Ectodermal cell (in vitro differentiated cells): ENCODE measurements around the gene LMNB1.

Experiments
- H3K27ac ChIP-seq: 2 replicates; pipeline ENCODE4 v1.7.0; 2013; ENCODE audit warnings: mild to moderate bottlenecking, low read depth, low read length; ENCODE audit not compliant: insufficient read depth, poor library complexity, severe bottlenecking
- H3K27me3 ChIP-seq: 2 replicates; pipeline ENCODE4 v1.7.0; 2013; ENCODE audit warnings: mild to moderate bottlenecking, low read length; ENCODE audit not compliant: insufficient read depth, control insufficient read depth, poor library complexity, severe bottlenecking
- H3K36me3 ChIP-seq: one replicate; pipeline ENCODE4 v1.7.0; 2013; ENCODE audit warnings: low read length; ENCODE audit not compliant: control insufficient read depth, insufficient read depth
- H3K4me1 ChIP-seq: one replicate; pipeline ENCODE4 v1.7.0; 2013; ENCODE audit warnings: low read length; ENCODE audit not compliant: control insufficient read depth, insufficient read depth
- H3K4me3 ChIP-seq: 2 replicates; pipeline ENCODE4 v1.7.0; 2013; ENCODE audit warnings: low read depth, low read length, control low read depth; ENCODE audit not compliant: insufficient read depth
- H3K9me3 ChIP-seq: 2 replicates; pipeline ENCODE4 v1.7.0; 2013; ENCODE audit warnings: mild to moderate bottlenecking, low read length, moderate library complexity; ENCODE audit not compliant: control insufficient read depth
- WGBS, 2 experiments: methylation state at CpG; one replicate each; pipeline ENCODE4 v1.1.7; 2013; ENCODE audit warnings: missing lambda C conversion rate in 2 of 2; 5-methylcytosine and 5-hydroxymethylcytosine counted together

The LMNB1 gene

DNA sequence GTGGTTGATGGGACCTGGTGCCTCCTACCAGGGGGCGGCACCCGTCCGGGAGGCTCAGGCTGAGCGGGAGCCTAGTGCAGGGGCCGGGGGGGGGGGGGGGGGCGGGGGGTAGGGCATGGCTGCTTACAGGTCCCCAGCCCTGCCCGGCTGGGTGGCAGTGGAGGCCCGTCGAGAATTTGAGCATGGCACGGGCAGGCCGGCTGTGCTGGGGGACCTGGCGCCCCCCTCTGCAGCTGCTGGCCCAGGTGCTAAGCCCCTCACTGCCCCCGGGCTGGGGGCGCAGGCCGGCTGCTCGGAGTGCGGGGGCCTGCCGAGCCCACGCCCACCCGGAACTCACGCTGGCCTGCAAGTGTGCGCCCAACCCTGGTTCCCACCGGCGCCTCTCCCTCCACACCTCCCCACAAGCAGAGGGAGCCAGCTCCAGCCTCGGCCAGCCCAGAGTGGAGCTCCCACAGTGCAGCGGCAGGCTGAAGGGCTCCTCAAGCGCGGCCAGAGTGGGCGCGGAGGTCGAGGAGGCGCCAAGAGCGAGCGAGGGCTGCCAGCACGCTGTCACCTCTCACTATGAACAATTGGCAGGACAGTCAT lies 77.7 kb downstream of the LMNB1 start:
- H3K27me3 ChIP-seq = no peaks in the 10 kb centered on the region
- no peaks in the 10 kb centered on the region for H3K9me3 ChIP-seq
- H3K27ac ChIP-seq = no peak overlapping the region
- WGBS, 2 experiments = 95 to 97% methylated on average over 32 to 34 of the region's 35 CpGs
- H3K4me1 ChIP-seq = peaks cover 5% of the 10 kb centered on the region
- no peaks in the 10 kb centered on the region for H3K36me3 ChIP-seq
- no peak overlapping the region for H3K4me3 ChIP-seq

GRCh38 chr5:126855266-126855665 lies 78.3 kb downstream of the LMNB1 start:
- no peaks in the 10 kb centered on the region for H3K27me3 ChIP-seq
- H3K4me1 ChIP-seq = peaks cover 5% of the 10 kb centered on the region
- H3K36me3 ChIP-seq = no peaks in the 10 kb centered on the region
- no peak overlapping the region for H3K27ac ChIP-seq
- 90 to 92% methylated on average over 8 of the region's 8 CpGs for WGBS, 2 experiments
- no peak overlapping the region for H3K4me3 ChIP-seq
- H3K9me3 ChIP-seq = no peaks in the 10 kb centered on the region

DNA sequence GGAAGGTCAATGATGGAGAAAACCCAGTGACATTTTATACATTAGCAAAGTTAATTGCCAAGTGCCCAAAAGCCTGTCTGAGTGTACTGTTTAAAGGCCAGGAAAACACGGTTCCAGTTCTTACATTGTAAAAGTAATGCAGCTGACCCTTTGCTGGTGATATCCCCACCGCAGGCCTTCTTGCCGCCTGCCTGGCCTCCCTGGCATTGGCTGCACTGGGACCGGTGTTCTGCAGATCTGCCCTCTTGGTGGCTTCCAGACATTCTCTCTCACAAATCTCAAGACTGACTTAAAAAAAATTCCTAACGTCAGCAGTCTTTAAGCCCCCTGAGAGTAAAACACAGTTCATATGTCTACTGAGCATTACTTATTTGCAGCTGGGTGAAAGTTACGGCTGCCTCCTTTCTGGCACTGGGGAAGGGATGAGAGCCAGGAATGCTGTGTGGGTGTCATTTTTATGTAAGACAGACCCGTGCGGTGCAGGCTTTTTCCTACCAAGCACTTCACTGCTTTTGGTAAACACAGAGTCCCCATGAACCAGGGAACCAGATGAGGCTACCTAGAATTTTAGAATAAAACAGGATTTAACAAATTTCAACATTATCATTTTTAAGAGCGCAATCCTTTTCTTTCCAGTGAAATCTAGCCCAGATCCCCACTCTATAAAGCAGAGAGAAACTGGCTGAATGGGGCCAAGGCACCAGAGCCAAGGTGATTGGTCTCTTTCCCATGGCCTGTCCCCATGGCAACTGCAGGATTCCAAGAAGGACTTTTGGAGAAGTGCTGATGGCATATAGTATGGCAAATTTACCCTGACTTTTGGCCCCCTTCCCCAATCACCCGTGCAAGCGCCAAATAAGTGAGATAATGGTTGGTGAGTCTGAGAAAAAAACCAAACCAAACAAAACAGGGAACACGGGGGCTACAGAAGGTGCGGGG lies 80.8 kb downstream of the LMNB1 start:
- Histone ChIP-seq H3K4me1 (peaks cover 5% of the 10 kb centered on the region), H3K27ac (peak overlapping the region; percentile 26), H3K9me3 (no peaks in the 10 kb centered on the region), H3K27me3 (no peaks in the 10 kb centered on the region), H3K36me3 (no peaks in the 10 kb centered on the region), H3K4me3 (no peak overlapping the region)
- WGBS, 2 experiments = 88 to 90% methylated on average over 13 of the region's 13 CpGs

GRCh38 chr5:126858441-126858840 lies 81.5 kb downstream of the LMNB1 start:
- Histone ChIP-seq H3K36me3 (no peaks in the 10 kb centered on the region), H3K27me3 (no peaks in the 10 kb centered on the region), H3K27ac (no peak overlapping the region), H3K4me3 (no peak overlapping the region), H3K9me3 (no peaks in the 10 kb centered on the region), H3K4me1 (peaks cover 5% of the 10 kb centered on the region)
- WGBS, 2 experiments = 79 to 83% methylated on average over 11 of the region's 11 CpGs

- Histone ChIP-seq H3K36me3 (no peaks in the 10 kb centered on the region), H3K9me3 (no peaks in the 10 kb centered on the region), H3K4me3 (no peak overlapping the region), H3K27me3 (no peaks in the 10 kb centered on the region), H3K4me1 (no peaks in the 10 kb centered on the region), H3K27ac (no peak overlapping the region)
- WGBS, 2 experiments = 96 to 99% methylated on average over 3 of the region's 4 CpGs
Measured at GRCh38 chr5:126863402-126863801, 86.5 kb downstream of the LMNB1 start.

GRCh38 chr5:126864042-126864688 lies 87.2 kb downstream of the LMNB1 start:
- H3K4me1 ChIP-seq = no peaks in the 10 kb centered on the region
- no peak overlapping the region for H3K4me3 ChIP-seq
- H3K36me3 ChIP-seq = no peaks in the 10 kb centered on the region
- H3K27ac ChIP-seq = no peak overlapping the region
- H3K27me3 ChIP-seq = no peaks in the 10 kb centered on the region
- H3K9me3 ChIP-seq = no peaks in the 10 kb centered on the region
- WGBS, 2 experiments = 94 to 97% methylated on average over 22 of the region's 22 CpGs

GRCh38 chr5:126865299-126865698 lies 88.4 kb downstream of the LMNB1 start:
- Histone ChIP-seq H3K9me3 (no peaks in the 10 kb centered on the region), H3K4me1 (no peaks in the 10 kb centered on the region), H3K36me3 (no peaks in the 10 kb centered on the region), H3K27ac (no peak overlapping the region), H3K27me3 (no peaks in the 10 kb centered on the region), H3K4me3 (no peak overlapping the region)
- 93% methylated on average over 3 of the region's 3 CpGs for WGBS, 2 experiments

- no peak overlapping the region for H3K27ac ChIP-seq
- 95% methylated on average over 7 of the region's 8 CpGs for WGBS, 2 experiments
- no peaks in the 10 kb centered on the region for H3K36me3 ChIP-seq
- no peak overlapping the region for H3K4me3 ChIP-seq
- no peaks in the 10 kb centered on the region for H3K4me1 ChIP-seq
- H3K27me3 ChIP-seq = no peaks in the 10 kb centered on the region
- H3K9me3 ChIP-seq = no peaks in the 10 kb centered on the region
Measured at GRCh38 chr5:126866851-126867636, 90.1 kb downstream of the LMNB1 start.

GRCh38 chr5:126868338-126869004 lies 91.5 kb downstream of the LMNB1 start:
- no peaks in the 10 kb centered on the region for H3K36me3 ChIP-seq

More at GRCh38 chr5:126868338-126869004, 91.5 kb downstream of the LMNB1 start:
- H3K4me3 ChIP-seq = peak overlapping the region; percentile 25
- WGBS, 2 experiments = 85 to 86% methylated on average over 11 of the region's 11 CpGs
- H3K27ac ChIP-seq = no peak overlapping the region
- no peaks in the 10 kb centered on the region for H3K9me3 ChIP-seq
- H3K4me1 ChIP-seq = no peaks in the 10 kb centered on the region
- no peaks in the 10 kb centered on the region for H3K27me3 ChIP-seq
